Mucosa of stomach (tissue), 1 donor: ENCODE measurements around the gene MKRN2OS.
A peak's percentile ranks its signal among the peaks of the same experiment; 100 is the strongest.

Source experiments
- H3K27me3 ChIP-seq: one replicate; pipeline ENCODE4 v1.7.0; 2013; ENCODE audit warnings: mild to moderate bottlenecking, low read length; ENCODE audit not compliant: control insufficient read depth, insufficient read depth
- H3K36me3 ChIP-seq: one replicate; pipeline ENCODE4 v1.7.0; 2013; ENCODE audit warnings: low read length; ENCODE audit not compliant: control insufficient read depth, insufficient read depth
- H3K4me1 ChIP-seq: one replicate; pipeline ENCODE4 v1.7.0; 2013; ENCODE audit warnings: mild to moderate bottlenecking, low read length; ENCODE audit not compliant: control insufficient read depth, insufficient read depth
- H3K4me3 ChIP-seq: one replicate; pipeline ENCODE4 v1.7.0; 2013; ENCODE audit warnings: low read length
- H3K9ac ChIP-seq: one replicate; pipeline ENCODE4 v1.7.0; 2013; ENCODE audit warnings: mild to moderate bottlenecking, low read length, moderate library complexity
- H3K9me3 ChIP-seq: one replicate; pipeline ENCODE4 v1.7.0; 2013; ENCODE audit warnings: mild to moderate bottlenecking, low read length, moderate library complexity; ENCODE audit not compliant: control insufficient read depth
- donor health status: Pancreatic carcinoma.

MKRN2OS gene

GRCh38 chr3:12545473-12545791 lies at the start of gene MKRN2OS:
TSS of gene MKRN2OS (minus strand) at chr3:12545499. CDS start at chr3:12545464, 35 bp downstream.
- H3K4me1 ChIP-seq = peaks cover 6% of the 10 kb centered on the region
- no peaks in the 10 kb centered on the region for H3K36me3 ChIP-seq
- no peaks in the 10 kb centered on the region for H3K9me3 ChIP-seq
- no peaks in the 10 kb centered on the region for H3K27me3 ChIP-seq
- H3K9ac ChIP-seq = peak within 1 kb of the TSS; percentile 71
- peak within 1 kb of the TSS; percentile 28 for H3K4me3 ChIP-seq

GRCh38 chr3:12593473-12593872 lies 48.2 kb upstream of the MKRN2OS start:
- Histone ChIP-seq H3K27me3 (no peaks in the 10 kb centered on the region), H3K36me3 (peaks cover 5% of the 10 kb centered on the region), H3K9ac (no peak overlapping the region), H3K9me3 (no peaks in the 10 kb centered on the region), H3K4me3 (no peak overlapping the region), H3K4me1 (no peaks in the 10 kb centered on the region)

GRCh38 chr3:12591997-12592715 lies 46.9 kb upstream of the MKRN2OS start:
- Histone ChIP-seq H3K36me3 (peaks cover 5% of the 10 kb centered on the region), H3K27me3 (no peaks in the 10 kb centered on the region), H3K9me3 (no peaks in the 10 kb centered on the region), H3K4me3 (no peak overlapping the region), H3K9ac (no peak overlapping the region), H3K4me1 (no peaks in the 10 kb centered on the region)

- Histone ChIP-seq H3K4me1 (no peaks in the 10 kb centered on the region), H3K36me3 (peaks cover 5% of the 10 kb centered on the region)
Measured at GRCh38 chr3:12591456-12591855, 46.2 kb upstream of the MKRN2OS start.

GRCh38 chr3:12590096-12590495 lies 44.8 kb upstream of the MKRN2OS start:
- Histone ChIP-seq H3K4me1 (no peaks in the 10 kb centered on the region), H3K9ac (no peak overlapping the region), H3K4me3 (no peak overlapping the region), H3K9me3 (no peaks in the 10 kb centered on the region), H3K27me3 (no peaks in the 10 kb centered on the region), H3K36me3 (peaks cover 10% of the 10 kb centered on the region)

More at GRCh38 chr3:12591456-12591855, 46.2 kb upstream of the MKRN2OS start:
- H3K27me3 ChIP-seq = no peaks in the 10 kb centered on the region
- H3K4me3 ChIP-seq = no peak overlapping the region
- no peak overlapping the region for H3K9ac ChIP-seq
- H3K9me3 ChIP-seq = no peaks in the 10 kb centered on the region

GRCh38 chr3:12588039-12589009 lies 43.0 kb upstream of the MKRN2OS start:
- Histone ChIP-seq H3K9ac (no peak overlapping the region), H3K27me3 (no peaks in the 10 kb centered on the region), H3K9me3 (no peaks in the 10 kb centered on the region), H3K4me1 (no peaks in the 10 kb centered on the region), H3K36me3 (peaks cover 18% of the 10 kb centered on the region), H3K4me3 (no peak overlapping the region)

GRCh38 chr3:12586403-12586802 lies 41.1 kb upstream of the MKRN2OS start:
- no peaks in the 10 kb centered on the region for H3K27me3 ChIP-seq
- no peaks in the 10 kb centered on the region for H3K9me3 ChIP-seq
- no peak overlapping the region for H3K4me3 ChIP-seq
- no peak overlapping the region for H3K9ac ChIP-seq
- peaks cover 19% of the 10 kb centered on the region for H3K36me3 ChIP-seq
- peaks cover 4% of the 10 kb centered on the region for H3K4me1 ChIP-seq

GRCh38 chr3:12585970-12586369 lies 40.7 kb upstream of the MKRN2OS start:
- Histone ChIP-seq H3K9me3 (no peaks in the 10 kb centered on the region), H3K9ac (no peak overlapping the region), H3K27me3 (no peaks in the 10 kb centered on the region), H3K36me3 (peaks cover 15% of the 10 kb centered on the region), H3K4me1 (peaks cover 4% of the 10 kb centered on the region), H3K4me3 (no peak overlapping the region)

GRCh38 chr3:12585181-12585580 lies 39.9 kb upstream of the MKRN2OS start:
- H3K4me3 ChIP-seq = no peak overlapping the region
- H3K36me3 ChIP-seq = peaks cover 15% of the 10 kb centered on the region
- H3K4me1 ChIP-seq = peaks cover 5% of the 10 kb centered on the region
- no peaks in the 10 kb centered on the region for H3K9me3 ChIP-seq
- H3K9ac ChIP-seq = no peak overlapping the region
- no peaks in the 10 kb centered on the region for H3K27me3 ChIP-seq

- Histone ChIP-seq H3K4me1 (peaks cover 16% of the 10 kb centered on the region), H3K4me3 (no peak overlapping the region), H3K36me3 (peaks cover 15% of the 10 kb centered on the region), H3K27me3 (no peaks in the 10 kb centered on the region), H3K9me3 (no peaks in the 10 kb centered on the region), H3K9ac (no peak overlapping the region)
Measured at GRCh38 chr3:12584083-12584482, 38.8 kb upstream of the MKRN2OS start.

- H3K9ac ChIP-seq = no peak overlapping the region
- no peaks in the 10 kb centered on the region for H3K27me3 ChIP-seq
- H3K4me3 ChIP-seq = no peak overlapping the region
- H3K36me3 ChIP-seq = peaks cover 15% of the 10 kb centered on the region
- no peaks in the 10 kb centered on the region for H3K9me3 ChIP-seq
- H3K4me1 ChIP-seq = peaks cover 16% of the 10 kb centered on the region
Measured at GRCh38 chr3:12583280-12583679, 38.0 kb upstream of the MKRN2OS start.

- no peaks in the 10 kb centered on the region for H3K9me3 ChIP-seq
- peaks cover 15% of the 10 kb centered on the region for H3K36me3 ChIP-seq
- H3K9ac ChIP-seq = no peak overlapping the region
- no peaks in the 10 kb centered on the region for H3K27me3 ChIP-seq
- peaks cover 16% of the 10 kb centered on the region for H3K4me1 ChIP-seq
- no peak overlapping the region for H3K4me3 ChIP-seq
Measured at GRCh38 chr3:12582730-12583129, 37.4 kb upstream of the MKRN2OS start.
